ENCODE data around the gene TSPAN14. TPM values are rescaled to one million over a fixed set of nuclear protein-coding genes. Genes with fewer than 3 reads are reported as not detected.

TSPAN14 gene
- total RNA-seq, 1 experiment from 2014 or later = 46.8 TPM

DNA sequence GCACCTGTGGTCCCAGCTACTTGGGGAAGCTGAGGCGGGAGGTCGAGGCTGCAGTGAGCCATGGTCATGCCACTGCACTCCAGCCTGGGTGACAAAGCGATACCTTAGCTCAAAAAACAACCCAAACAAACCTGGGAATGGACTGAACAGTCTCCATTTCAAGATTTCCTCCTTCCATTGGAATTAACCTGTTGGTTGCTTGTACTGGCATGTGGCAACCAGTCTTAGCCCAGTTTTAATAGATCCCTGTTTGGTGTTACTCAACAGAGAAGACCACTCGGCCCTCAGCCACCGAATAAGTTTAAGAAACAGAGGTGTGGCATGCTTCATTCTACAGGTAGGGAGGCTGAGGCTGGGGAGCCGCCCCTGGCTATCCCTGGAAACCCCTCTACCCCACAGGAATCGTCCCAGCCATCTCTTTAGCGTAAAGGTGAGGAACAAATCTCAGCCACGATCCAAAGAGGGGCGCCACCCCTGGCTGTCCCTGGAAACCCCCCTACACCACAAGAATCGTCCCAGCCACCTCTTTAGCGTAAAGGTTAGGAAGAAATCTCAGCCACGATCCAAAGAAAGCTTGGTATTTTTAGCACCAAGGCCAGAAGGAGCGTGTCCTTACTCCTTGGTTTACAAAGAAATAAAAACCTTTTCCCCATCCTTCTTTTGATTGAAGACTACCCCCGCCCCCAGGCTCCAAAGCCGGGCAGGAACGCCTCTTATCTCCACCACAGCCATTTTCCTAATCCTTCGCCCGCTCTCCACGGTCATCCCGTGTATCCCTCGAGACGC lies 861 bp upstream of the TSPAN14 start:
- H2AFZ ChIP-seq (ENCODE audit: low read length) = no peak overlapping the region
- H3K23me2 ChIP-seq (ENCODE audit: insufficient read length, low read depth, low read length, poor library complexity, severe bottlenecking) = peaks cover 9% of the 10 kb centered on the region
- peak overlapping the region; percentile 10; the same call in 1 of the 2 replicates for H3K14ac ChIP-seq (ENCODE audit: insufficient read depth, low read length)
- H2BK20ac ChIP-seq (ENCODE audit: low read depth, low read length, poor library complexity, severe bottlenecking) = no peak overlapping the region
- H2BK120ac ChIP-seq (ENCODE audit: low read depth, low read length, poor library complexity, severe bottlenecking) = no peak overlapping the region
- no peak overlapping the region for H2AK5ac ChIP-seq (ENCODE audit: insufficient read length, low read length)
- Mint-ChIP-seq H3K27ac (peak overlapping the region; percentile 63 to 95 (median 94)), H3K27me3 (ENCODE audit: low read depth) (peaks cover 17% of the 10 kb centered on the region), H3K9me3 (no peaks in the 10 kb centered on the region), H3K4me3 (peak overlapping the region; percentile 75 to 88), H3K4me1 (peaks cover 29 to 31% of the 10 kb centered on the region in 2 experiments), H3K36me3 (ENCODE audit: insufficient read depth in 1 of 3, low read depth in 3 of 3) (peaks cover 0 to 2% (median 0%) of the 10 kb centered on the region in 3 experiments; a peak in 2 of 7 replicates)
- H4K91ac ChIP-seq (ENCODE audit: insufficient read length, low read depth, low read length) = no peak overlapping the region
- no peak overlapping the region for H3K18ac ChIP-seq (ENCODE audit: insufficient read length, low read depth, low read length)
- no peaks in the 10 kb centered on the region; the same call in 1 of the 2 replicates for H3K27me3 ChIP-seq (ENCODE audit: insufficient read depth, low read length)
- TF ChIP-seq, protein P1, sequence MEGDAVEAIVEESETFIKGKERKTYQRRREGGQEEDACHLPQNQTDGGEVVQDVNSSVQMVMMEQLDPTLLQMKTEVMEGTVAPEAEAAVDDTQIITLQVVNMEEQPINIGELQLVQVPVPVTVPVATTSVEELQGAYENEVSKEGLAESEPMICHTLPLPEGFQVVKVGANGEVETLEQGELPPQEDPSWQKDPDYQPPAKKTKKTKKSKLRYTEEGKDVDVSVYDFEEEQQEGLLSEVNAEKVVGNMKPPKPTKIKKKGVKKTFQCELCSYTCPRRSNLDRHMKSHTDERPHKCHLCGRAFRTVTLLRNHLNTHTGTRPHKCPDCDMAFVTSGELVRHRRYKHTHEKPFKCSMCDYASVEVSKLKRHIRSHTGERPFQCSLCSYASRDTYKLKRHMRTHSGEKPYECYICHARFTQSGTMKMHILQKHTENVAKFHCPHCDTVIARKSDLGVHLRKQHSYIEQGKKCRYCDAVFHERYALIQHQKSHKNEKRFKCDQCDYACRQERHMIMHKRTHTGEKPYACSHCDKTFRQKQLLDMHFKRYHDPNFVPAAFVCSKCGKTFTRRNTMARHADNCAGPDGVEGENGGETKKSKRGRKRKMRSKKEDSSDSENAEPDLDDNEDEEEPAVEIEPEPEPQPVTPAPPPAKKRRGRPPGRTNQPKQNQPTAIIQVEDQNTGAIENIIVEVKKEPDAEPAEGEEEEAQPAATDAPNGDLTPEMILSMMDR (conservative IDR thresholded peaks at IDR 0.05) = peak; percentile 38; the same call in 1 of the 3 replicates
- H3K4me2 ChIP-seq (ENCODE audit: insufficient read depth, insufficient read length, low read length) = peak overlapping the region; percentile 50
- H3T11ph ChIP-seq (ENCODE audit: low read length) = no peak overlapping the region
- H3K4ac ChIP-seq (ENCODE audit: low read depth, low read length) = no peak overlapping the region
- peaks cover 6% of the 10 kb centered on the region for H4K20me1 ChIP-seq (ENCODE audit: control insufficient read depth, insufficient read depth, insufficient read length)
- H4K5ac ChIP-seq (ENCODE audit: insufficient read length, low read depth, low read length) = no peak overlapping the region
- H3K9ac ChIP-seq (ENCODE audit: extremely low read depth, insufficient read length, low read length) = peak overlapping the region; percentile 25
- H3K56ac ChIP-seq (ENCODE audit: insufficient read length, low read depth, low read length) = no peak overlapping the region
- no peak overlapping the region for H2BK12ac ChIP-seq (ENCODE audit: insufficient read length, low read depth, low read length)
- no peak overlapping the region for H3K27ac ChIP-seq (ENCODE audit: insufficient read length, low read depth, low read length)
- H3K4me1 ChIP-seq (ENCODE audit: insufficient read depth, low read length) = peaks cover 4% of the 10 kb centered on the region; the same call in 1 of the 2 replicates
- H3K79me1 ChIP-seq (ENCODE audit: insufficient read depth, low read depth, low read length, poor library complexity, severe bottlenecking) = peaks cover 5% of the 10 kb centered on the region
- peak; percentile 41 for DNase-seq
- no peak overlapping the region for H4K8ac ChIP-seq (replicated peaks; ENCODE audit: insufficient read length, low read depth, low read length)
- H3K23ac ChIP-seq (ENCODE audit: insufficient read length, low read depth, low read length) = no peak overlapping the region
- no CpG with 5 or more reads among the region's 23 CpGs for WGBS (ENCODE audit: extremely low coverage, insufficient read length, low lambda C conversion rate)
- H3K9me3 ChIP-seq (ENCODE audit: control insufficient read depth, low read depth, low read length) = no peaks in the 10 kb centered on the region
- no peak overlapping the region for H2BK15ac ChIP-seq (ENCODE audit: low read depth, low read length)
- peaks cover 15% of the 10 kb centered on the region; the same call in 1 of the 2 replicates for H3K79me2 ChIP-seq (ENCODE audit: insufficient read depth, low read length)
- no peak overlapping the region for H2BK5ac ChIP-seq (ENCODE audit: insufficient read length, low read length)
